NB4 (cell line): Measurements from ENCODE around the gene MYO7B.
A peak's percentile ranks its signal among the peaks of the same experiment; 100 is the strongest.

Experiments
- DNase-seq: peaks from one replicate; pipeline ENCODE4 v3.0.0; 2010; ENCODE audit warnings: low read depth
- H3K4me3 ChIP-seq: one replicate; pipeline ENCODE4 v1.5.1; 2011; ENCODE audit warnings: mild to moderate bottlenecking, low read depth, low read length, moderate library complexity
- MYC ChIP-seq: IDR thresholded peaks from 2 replicates; pipeline ENCODE4 v1.6.1; 2011; ENCODE audit warnings: low read depth, low read length
- POLR2A ChIP-seq: IDR thresholded peaks from 2 replicates; pipeline ENCODE4 v1.6.1; 2011; ENCODE audit warnings: mild to moderate bottlenecking; ENCODE audit not compliant: insufficient read length; ENCODE audit errors: extremely low read depth
- TF ChIP-seq, protein P1 (sequence below): IDR thresholded peaks from 2 replicates; pipeline ENCODE4 v1.6.1; 2011; ENCODE audit warnings: low read depth, low read length
- TF ChIP-seq, protein P2 (sequence below): IDR thresholded peaks from one replicate; pipeline ENCODE4 v1.5.1; 2012; ENCODE audit warnings: low read depth, low read length

Gene MYO7B

DNA sequence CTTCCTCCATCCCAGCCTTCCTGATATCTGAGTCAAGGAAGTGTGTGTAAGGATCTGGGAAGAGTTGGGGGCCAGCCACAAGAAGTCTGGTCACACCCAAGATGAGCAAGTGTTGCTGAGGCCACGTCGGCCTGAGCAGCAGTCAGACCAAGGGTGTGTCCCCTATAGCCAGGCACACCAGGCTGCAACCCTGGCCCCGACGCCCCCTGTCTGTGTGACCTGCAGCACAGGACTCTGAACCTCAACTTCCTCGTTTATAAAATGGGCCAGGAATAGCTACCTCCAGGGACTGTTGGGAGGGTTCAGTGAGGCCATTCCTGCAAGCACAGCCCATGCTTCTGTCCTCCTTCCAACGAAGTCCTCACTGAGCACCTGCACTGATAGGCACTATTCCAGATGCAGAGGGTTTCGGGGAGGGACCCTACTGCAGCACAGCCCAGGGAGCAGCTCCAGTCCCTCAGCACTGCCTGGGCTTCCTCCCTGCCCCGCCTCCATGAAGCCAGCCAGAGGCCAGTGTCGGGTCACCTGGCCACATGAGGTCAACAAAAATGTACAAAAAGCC lies 126.5 kb downstream of the MYO7B start:
- TF ChIP-seq, protein P1, sequence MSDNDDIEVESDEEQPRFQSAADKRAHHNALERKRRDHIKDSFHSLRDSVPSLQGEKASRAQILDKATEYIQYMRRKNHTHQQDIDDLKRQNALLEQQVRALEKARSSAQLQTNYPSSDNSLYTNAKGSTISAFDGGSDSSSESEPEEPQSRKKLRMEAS = no peak
- TF ChIP-seq MYC (no peak), POLR2A (no peak)
- TF ChIP-seq, protein P2, sequence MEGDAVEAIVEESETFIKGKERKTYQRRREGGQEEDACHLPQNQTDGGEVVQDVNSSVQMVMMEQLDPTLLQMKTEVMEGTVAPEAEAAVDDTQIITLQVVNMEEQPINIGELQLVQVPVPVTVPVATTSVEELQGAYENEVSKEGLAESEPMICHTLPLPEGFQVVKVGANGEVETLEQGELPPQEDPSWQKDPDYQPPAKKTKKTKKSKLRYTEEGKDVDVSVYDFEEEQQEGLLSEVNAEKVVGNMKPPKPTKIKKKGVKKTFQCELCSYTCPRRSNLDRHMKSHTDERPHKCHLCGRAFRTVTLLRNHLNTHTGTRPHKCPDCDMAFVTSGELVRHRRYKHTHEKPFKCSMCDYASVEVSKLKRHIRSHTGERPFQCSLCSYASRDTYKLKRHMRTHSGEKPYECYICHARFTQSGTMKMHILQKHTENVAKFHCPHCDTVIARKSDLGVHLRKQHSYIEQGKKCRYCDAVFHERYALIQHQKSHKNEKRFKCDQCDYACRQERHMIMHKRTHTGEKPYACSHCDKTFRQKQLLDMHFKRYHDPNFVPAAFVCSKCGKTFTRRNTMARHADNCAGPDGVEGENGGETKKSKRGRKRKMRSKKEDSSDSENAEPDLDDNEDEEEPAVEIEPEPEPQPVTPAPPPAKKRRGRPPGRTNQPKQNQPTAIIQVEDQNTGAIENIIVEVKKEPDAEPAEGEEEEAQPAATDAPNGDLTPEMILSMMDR = no peak
- no peak overlapping the region for H3K4me3 ChIP-seq
- peak; percentile 36 for DNase-seq

GRCh38 chr2:127662937-127663565 lies 127.6 kb downstream of the MYO7B start:
- TF ChIP-seq POLR2A = no peak
- TF ChIP-seq, protein P1 = no peak
- TF ChIP-seq, protein P2 = no peak
- TF ChIP-seq MYC = no peak
- no peak for DNase-seq

DNA sequence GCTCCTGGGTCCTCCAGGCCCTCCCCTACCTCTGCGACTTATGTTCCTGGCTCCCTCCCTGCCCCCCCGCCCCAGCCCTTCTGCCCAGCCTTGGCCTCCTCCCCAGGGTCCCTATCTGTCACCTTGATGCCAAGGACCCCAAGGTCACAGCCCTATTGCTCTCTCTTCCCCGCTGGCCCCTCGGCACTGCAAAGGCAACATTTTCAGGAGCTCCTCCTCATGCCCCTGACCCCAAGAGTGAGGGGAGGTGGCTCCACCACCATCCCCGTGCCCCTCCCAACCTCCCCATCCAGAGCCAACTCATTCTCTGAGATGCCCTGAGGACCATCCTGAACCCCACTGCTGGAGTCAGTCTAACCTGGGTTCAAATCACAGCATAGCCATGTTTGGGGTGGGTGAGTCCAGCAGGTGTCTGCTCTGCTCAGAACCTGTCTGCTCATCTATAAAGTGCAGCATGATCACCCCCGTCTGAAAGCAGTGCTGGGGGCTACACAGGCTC lies 128.1 kb downstream of the MYO7B start:
- no peak for DNase-seq
- H3K4me3 ChIP-seq = no peak overlapping the region
- TF ChIP-seq, protein P2 = no peak
- TF ChIP-seq, protein P1 = no peak

More at GRCh38 chr2:127662937-127663565, 127.6 kb downstream of the MYO7B start:
- no peak overlapping the region for H3K4me3 ChIP-seq

GRCh38 chr2:127664065-127664894 lies 128.8 kb downstream of the MYO7B start:
- no peak for DNase-seq
- TF ChIP-seq MYC (no peak), POLR2A (no peak)
- TF ChIP-seq, protein P1 = no peak
- TF ChIP-seq, protein P2 = no peak
- H3K4me3 ChIP-seq = no peak overlapping the region

DNA sequence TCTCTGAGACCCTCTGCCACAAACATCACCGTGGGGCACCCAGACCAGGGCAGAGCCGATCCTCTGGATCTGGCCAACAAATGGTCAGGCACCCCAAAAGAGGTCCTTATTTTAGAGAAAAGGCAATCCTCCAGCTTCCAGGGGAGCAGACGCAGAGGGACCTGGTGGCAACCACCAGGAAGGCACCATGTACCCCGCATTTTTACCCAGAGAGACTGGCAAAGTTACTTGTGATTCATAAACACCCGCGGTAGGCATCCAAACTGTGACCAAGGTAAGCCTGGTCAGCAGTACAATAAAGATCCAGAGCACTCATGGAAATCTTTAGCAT lies 129.4 kb downstream of the MYO7B start:
- TF ChIP-seq POLR2A = no peak
- TF ChIP-seq, protein P2 = no peak
- TF ChIP-seq MYC = no peak
- TF ChIP-seq, protein P1 = no peak
- DNase-seq = no peak
- H3K4me3 ChIP-seq = no peak overlapping the region
